ENCODE results near the gene DGLUCY.

Gene DGLUCY

GRCh38 chr14:91125801-91126200, 11.9 kb downstream of the DGLUCY start:
- Histone ChIP-seq H3K4me3 (ENCODE audit: low read length) (no peak overlapping the region), H3K27me3 (ENCODE audit: control insufficient read depth, low read length) (no peaks in the 10 kb centered on the region), H3K9me2 (replicated peaks; ENCODE audit: control insufficient read depth, low read length) (no peaks in the 10 kb centered on the region), H3K79me2 (ENCODE audit: control insufficient read depth, low read length) (no peaks in the 10 kb centered on the region; the same call in 1 of the 2 replicates), H3F3A (ENCODE audit: control insufficient read depth, insufficient read depth) (no peaks in the 10 kb centered on the region), H3K9me3 (ENCODE audit: control insufficient read depth, insufficient read depth, low read length) (no peaks in the 10 kb centered on the region), H3K27ac (ENCODE audit: low read depth, low read length) (no peak overlapping the region), H3K4me2 (ENCODE audit: low read length) (no peak overlapping the region), H4K20me1 (ENCODE audit: control insufficient read depth, insufficient read depth, low read depth, low read length) (no peaks in the 10 kb centered on the region), H3K36me3 (ENCODE audit: control insufficient read depth, low read length) (peaks cover 9% of the 10 kb centered on the region; the same call in 1 of the 2 replicates), H3K4me1 (ENCODE audit: control insufficient read depth, low read length) (peaks cover 12% of the 10 kb centered on the region)
- TF ChIP-seq CTCF (IDR thresholded peaks at IDR 0.05; ENCODE audit: low read depth, low read length, poor library complexity, severe bottlenecking) = no peak
- TF ChIP-seq EZH2phosphoT487 (IDR thresholded peaks at IDR 0.05; ENCODE audit: borderline replicate concordance, low read length) = no peak

- peaks cover 12% of the 10 kb centered on the region for H3K4me1 ChIP-seq (ENCODE audit: control insufficient read depth, low read length)
- TF ChIP-seq EZH2phosphoT487 (IDR thresholded peaks at IDR 0.05; ENCODE audit: borderline replicate concordance, low read length) (no peak), CTCF (IDR thresholded peaks at IDR 0.05; ENCODE audit: low read depth, low read length, poor library complexity, severe bottlenecking) (no peak)
- H3K9me3 ChIP-seq (ENCODE audit: control insufficient read depth, insufficient read depth, low read length) = no peaks in the 10 kb centered on the region
- H4K20me1 ChIP-seq (ENCODE audit: control insufficient read depth, insufficient read depth, low read depth, low read length) = no peaks in the 10 kb centered on the region
- H3F3A ChIP-seq (ENCODE audit: control insufficient read depth, insufficient read depth) = no peaks in the 10 kb centered on the region
- H3K27me3 ChIP-seq (ENCODE audit: control insufficient read depth, low read length) = no peaks in the 10 kb centered on the region
- H3K4me2 ChIP-seq (ENCODE audit: low read length) = no peak overlapping the region
- no peak overlapping the region for H3K4me3 ChIP-seq (ENCODE audit: low read length)
- no peaks in the 10 kb centered on the region; the same call in 1 of the 2 replicates for H3K79me2 ChIP-seq (ENCODE audit: control insufficient read depth, low read length)
- H3K27ac ChIP-seq (ENCODE audit: low read depth, low read length) = no peak overlapping the region
- H3K36me3 ChIP-seq (ENCODE audit: control insufficient read depth, low read length) = peaks cover 9% of the 10 kb centered on the region; the same call in 1 of the 2 replicates
- H3K9me2 ChIP-seq (replicated peaks; ENCODE audit: control insufficient read depth, low read length) = no peaks in the 10 kb centered on the region
These were observed 12.9 kb downstream of the DGLUCY start for GRCh38 chr14:91126761-91127160.

- Histone ChIP-seq H3F3A (ENCODE audit: control insufficient read depth, insufficient read depth) (no peaks in the 10 kb centered on the region), H3K9me3 (ENCODE audit: control insufficient read depth, insufficient read depth, low read length) (no peaks in the 10 kb centered on the region), H3K4me3 (ENCODE audit: low read length) (no peak overlapping the region), H4K20me1 (ENCODE audit: control insufficient read depth, insufficient read depth, low read depth, low read length) (no peaks in the 10 kb centered on the region), H3K27me3 (ENCODE audit: control insufficient read depth, low read length) (no peaks in the 10 kb centered on the region), H3K4me2 (ENCODE audit: low read length) (no peak overlapping the region), H3K27ac (ENCODE audit: low read depth, low read length) (no peak overlapping the region), H3K36me3 (ENCODE audit: control insufficient read depth, low read length) (peaks cover 9% of the 10 kb centered on the region; the same call in 1 of the 2 replicates), H3K9me2 (replicated peaks; ENCODE audit: control insufficient read depth, low read length) (no peaks in the 10 kb centered on the region), H3K4me1 (ENCODE audit: control insufficient read depth, low read length) (peaks cover 12% of the 10 kb centered on the region), H3K79me2 (ENCODE audit: control insufficient read depth, low read length) (no peaks in the 10 kb centered on the region)
- TF ChIP-seq EZH2phosphoT487 (IDR thresholded peaks at IDR 0.05; ENCODE audit: borderline replicate concordance, low read length) = no peak
- no peak for TF ChIP-seq CTCF (IDR thresholded peaks at IDR 0.05; ENCODE audit: low read depth, low read length, poor library complexity, severe bottlenecking)
These were observed 13.5 kb downstream of the DGLUCY start for GRCh38 chr14:91127401-91127801.
